HCT116 (cell line): ENCODE measurements around the gene SLC6A17.

ENCODE experiments used
- POLR2A ChIP-seq: IDR thresholded peaks from 2 replicates; pipeline ENCODE4 v1.7.0; 2011; ENCODE audit warnings: borderline replicate concordance; ENCODE audit not compliant: insufficient read depth, insufficient read length; ENCODE audit errors: extremely low read depth
- SP1 ChIP-seq: IDR thresholded peaks from 2 replicates; pipeline ENCODE4 v1.6.1; 2012; ENCODE audit warnings: low read depth

DNA sequence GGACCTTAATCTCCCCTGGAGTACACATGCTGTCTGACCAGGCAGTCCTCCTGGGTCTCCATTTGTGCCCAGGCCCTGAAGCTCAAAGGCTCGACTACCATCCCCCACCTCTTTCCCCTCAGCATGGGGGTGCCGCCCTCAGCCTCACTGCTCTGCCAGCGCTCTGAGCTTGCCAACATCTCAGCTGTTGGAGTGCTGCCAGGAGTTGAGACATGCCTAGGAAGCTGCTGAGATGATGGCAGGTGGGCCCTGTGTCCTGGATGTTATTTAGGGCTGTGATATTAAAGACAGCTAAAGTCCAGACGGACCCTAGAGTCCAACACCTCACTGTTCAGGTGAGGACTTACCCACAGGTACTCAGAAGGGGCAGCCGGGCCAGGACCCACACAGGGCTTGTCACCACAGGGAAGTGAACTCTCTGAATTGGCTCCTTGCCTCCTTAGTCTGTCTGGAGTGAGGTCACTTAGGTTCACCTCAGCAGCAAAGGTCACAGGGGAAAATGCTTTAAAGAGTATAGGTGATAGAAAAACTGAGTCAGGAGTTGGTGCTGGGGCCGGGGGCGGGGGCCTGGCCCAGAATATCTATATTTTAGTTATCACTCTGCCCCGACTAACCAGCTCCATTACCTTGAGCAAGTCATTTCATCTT lies 40.1 kb downstream of the SLC6A17 start:
- TF ChIP-seq SP1 (no peak), POLR2A (no peak)
